Measurements from ENCODE around the gene MISP3. TPM values are rescaled to one million over a fixed set of nuclear protein-coding genes. Genes with fewer than 3 reads are reported as not detected.

The MISP3 gene
- total RNA-seq, 1 donor from 2014 or later, result 2.7 TPM

DNA sequence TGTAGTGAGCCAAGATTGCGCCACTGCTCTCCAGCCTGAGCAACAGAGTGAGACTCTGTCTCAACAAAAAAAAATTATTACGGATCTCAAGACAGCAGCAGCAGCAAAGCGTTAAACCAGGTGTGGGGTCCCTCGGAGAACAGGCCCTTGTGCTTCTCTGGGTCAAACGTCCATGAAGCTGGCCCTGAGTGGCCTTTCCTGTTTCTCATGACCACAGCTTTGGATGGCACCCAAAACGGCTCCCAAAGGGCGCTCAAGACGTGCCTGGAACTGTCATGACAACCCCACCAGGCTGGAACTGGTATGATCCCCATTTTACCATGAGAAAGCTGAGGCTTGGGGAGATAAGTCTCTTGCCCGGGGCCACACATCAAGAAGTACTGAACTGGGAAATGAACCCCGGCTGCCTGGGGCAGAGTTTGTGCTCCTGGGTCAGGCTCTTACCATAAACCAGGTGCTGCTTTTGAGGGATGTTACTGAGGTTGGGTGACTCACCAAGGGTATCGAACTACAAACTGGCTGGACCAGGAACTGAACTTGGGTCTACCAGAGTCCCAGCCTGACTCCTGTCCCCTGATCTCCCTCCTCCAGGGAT lies 29.6 kb downstream of the MISP3 start:
- H3K9me3 ChIP-seq, result no peaks in the 10 kb centered on the region
- DNase-seq (ENCODE audit: extremely low spot score in 2 of 2), result no peak
- TF ChIP-seq POLR2AphosphoS5 (IDR thresholded peaks at IDR 0.05; ENCODE audit: insufficient read depth in 1 of 2, low read depth in 1 of 2) (no peak), POLR2A (IDR thresholded peaks at IDR 0.05) (no peak)
- TF ChIP-seq, protein P1, sequence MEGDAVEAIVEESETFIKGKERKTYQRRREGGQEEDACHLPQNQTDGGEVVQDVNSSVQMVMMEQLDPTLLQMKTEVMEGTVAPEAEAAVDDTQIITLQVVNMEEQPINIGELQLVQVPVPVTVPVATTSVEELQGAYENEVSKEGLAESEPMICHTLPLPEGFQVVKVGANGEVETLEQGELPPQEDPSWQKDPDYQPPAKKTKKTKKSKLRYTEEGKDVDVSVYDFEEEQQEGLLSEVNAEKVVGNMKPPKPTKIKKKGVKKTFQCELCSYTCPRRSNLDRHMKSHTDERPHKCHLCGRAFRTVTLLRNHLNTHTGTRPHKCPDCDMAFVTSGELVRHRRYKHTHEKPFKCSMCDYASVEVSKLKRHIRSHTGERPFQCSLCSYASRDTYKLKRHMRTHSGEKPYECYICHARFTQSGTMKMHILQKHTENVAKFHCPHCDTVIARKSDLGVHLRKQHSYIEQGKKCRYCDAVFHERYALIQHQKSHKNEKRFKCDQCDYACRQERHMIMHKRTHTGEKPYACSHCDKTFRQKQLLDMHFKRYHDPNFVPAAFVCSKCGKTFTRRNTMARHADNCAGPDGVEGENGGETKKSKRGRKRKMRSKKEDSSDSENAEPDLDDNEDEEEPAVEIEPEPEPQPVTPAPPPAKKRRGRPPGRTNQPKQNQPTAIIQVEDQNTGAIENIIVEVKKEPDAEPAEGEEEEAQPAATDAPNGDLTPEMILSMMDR (IDR thresholded peaks at IDR 0.05), result no peak
- no peaks in the 10 kb centered on the region for H3K4me1 ChIP-seq
- intact Hi-C loops (cut with DNase I), result no loop called here
- H3K36me3 ChIP-seq, result peaks cover 0 to 50% of the 10 kb centered on the region in 2 donors
- no peaks in the 10 kb centered on the region for H3K27me3 ChIP-seq
- no peak overlapping the region for H3K27ac ChIP-seq
- H3K4me3 ChIP-seq, result no peak overlapping the region

- no peak overlapping the region for H3K27ac ChIP-seq
- no peaks in the 10 kb centered on the region for H3K27me3 ChIP-seq
- H3K9me3 ChIP-seq, result no peaks in the 10 kb centered on the region
- H3K4me1 ChIP-seq, result peaks cover 4% of the 10 kb centered on the region
- DNase-seq (ENCODE audit: extremely low spot score in 2 of 2), result no peak
- peaks cover 0 to 44% of the 10 kb centered on the region in 2 donors for H3K36me3 ChIP-seq
- no peak for TF ChIP-seq POLR2AphosphoS5 (IDR thresholded peaks at IDR 0.05; ENCODE audit: insufficient read depth in 1 of 2, low read depth in 1 of 2)
- TF ChIP-seq, protein P1 (IDR thresholded peaks at IDR 0.05), result no peak
- no peak for TF ChIP-seq POLR2A (IDR thresholded peaks at IDR 0.05)
- no peak overlapping the region for H3K4me3 ChIP-seq
- intact Hi-C loops (cut with DNase I), result no loop called here
Observed at GRCh38 chr19:14102756-14103155, 30.2 kb downstream of the MISP3 start.

DNA sequence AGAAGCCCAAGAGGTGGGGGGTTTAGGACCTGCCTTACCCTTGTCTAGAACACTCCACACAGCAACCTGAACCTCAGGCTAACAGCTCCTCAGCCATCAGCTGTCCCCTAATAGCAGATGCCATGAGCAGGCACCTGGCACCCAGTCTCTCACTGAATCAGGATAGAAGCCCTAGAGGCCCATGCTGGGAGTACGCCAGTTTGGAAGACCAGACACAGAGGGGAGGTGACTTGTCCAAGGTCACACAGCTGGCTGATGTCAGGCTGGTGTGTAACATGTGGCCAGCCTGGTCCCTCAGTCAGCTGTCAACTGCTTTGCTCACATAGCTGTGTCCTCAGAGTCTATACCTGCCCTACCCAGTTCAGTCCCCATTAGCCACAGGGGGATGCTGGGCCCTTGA lies 30.7 kb downstream of the MISP3 start:
- TF ChIP-seq POLR2A (IDR thresholded peaks at IDR 0.05) (no peak), POLR2AphosphoS5 (IDR thresholded peaks at IDR 0.05; ENCODE audit: insufficient read depth in 1 of 2, low read depth in 1 of 2) (no peak)
- TF ChIP-seq, protein P1 (IDR thresholded peaks at IDR 0.05), result no peak
- Histone ChIP-seq H3K27ac (no peak overlapping the region), H3K36me3 (peaks cover 0 to 40% of the 10 kb centered on the region in 2 donors), H3K4me3 (no peak overlapping the region), H3K9me3 (no peaks in the 10 kb centered on the region), H3K27me3 (no peaks in the 10 kb centered on the region), H3K4me1 (peaks cover 8% of the 10 kb centered on the region)
- intact Hi-C loops (cut with DNase I), result no loop called here
- DNase-seq (ENCODE audit: extremely low spot score in 2 of 2), result no peak

- no peak for DNase-seq (ENCODE audit: extremely low spot score in 2 of 2)
- H3K4me3 ChIP-seq, result no peak overlapping the region
- peaks cover 0 to 37% of the 10 kb centered on the region in 2 donors for H3K36me3 ChIP-seq
- TF ChIP-seq POLR2A (IDR thresholded peaks at IDR 0.05) (no peak), POLR2AphosphoS5 (IDR thresholded peaks at IDR 0.05; ENCODE audit: insufficient read depth in 1 of 2, low read depth in 1 of 2) (no peak)
- TF ChIP-seq, protein P1 (IDR thresholded peaks at IDR 0.05), result no peak
- intact Hi-C loops (cut with DNase I), result no loop called here
- H3K4me1 ChIP-seq, result peaks cover 11% of the 10 kb centered on the region
- H3K27ac ChIP-seq, result no peak overlapping the region
- no peaks in the 10 kb centered on the region for H3K27me3 ChIP-seq
- no peaks in the 10 kb centered on the region for H3K9me3 ChIP-seq
Observed at GRCh38 chr19:14105680-14106079, 33.1 kb downstream of the MISP3 start.

- Histone ChIP-seq H3K36me3 (peaks cover 0 to 29% of the 10 kb centered on the region in 2 donors), H3K9me3 (no peaks in the 10 kb centered on the region), H3K27ac (peak overlapping the region; percentile 51)
Observed at GRCh38 chr19:14106840-14107239, 34.3 kb downstream of the MISP3 start.

More at GRCh38 chr19:14106840-14107239, 34.3 kb downstream of the MISP3 start:
- Histone ChIP-seq H3K4me1 (peaks cover 23% of the 10 kb centered on the region), H3K4me3 (no peak overlapping the region), H3K27me3 (no peaks in the 10 kb centered on the region)
- TF ChIP-seq POLR2AphosphoS5 (IDR thresholded peaks at IDR 0.05; ENCODE audit: insufficient read depth in 1 of 2, low read depth in 1 of 2), result no peak
- TF ChIP-seq, protein P1 (IDR thresholded peaks at IDR 0.05), result no peak
- no peak for TF ChIP-seq POLR2A (IDR thresholded peaks at IDR 0.05)
- no peak for DNase-seq (ENCODE audit: extremely low spot score in 2 of 2)
- intact Hi-C loops (cut with DNase I), result no loop called here
